ENCODE data around the gene SLC4A4.
"Not testable (repeated sequence)": the region's sequence is repeated elsewhere in the genome, so short reads cannot be mapped to it uniquely, and the experiment has no call there.

The SLC4A4 gene

DNA sequence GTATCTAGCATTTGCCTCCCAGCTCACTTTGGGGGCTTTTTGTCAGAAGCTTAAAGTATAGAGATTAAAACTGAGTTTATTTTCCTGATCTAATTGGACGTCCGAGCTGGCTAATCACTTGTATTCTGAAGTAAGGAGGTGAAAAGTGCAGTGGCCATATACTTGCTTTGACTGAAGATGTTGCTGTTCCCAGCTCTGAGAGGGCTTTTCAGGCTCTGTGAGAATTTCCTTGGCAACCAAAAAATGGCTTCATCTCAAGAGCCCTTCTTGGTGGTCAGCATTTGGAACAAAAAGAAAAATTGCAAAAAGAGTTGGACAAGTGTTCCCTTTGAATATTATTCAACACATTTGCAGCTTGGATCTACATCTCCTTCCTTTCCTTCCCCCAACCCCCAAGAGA lies 67.0 kb downstream of the SLC4A4 start (continued):
- no peak for TF ChIP-seq ZNF223 (tag by site-specific recombination; IDR thresholded peaks at IDR 0.05)

DNA sequence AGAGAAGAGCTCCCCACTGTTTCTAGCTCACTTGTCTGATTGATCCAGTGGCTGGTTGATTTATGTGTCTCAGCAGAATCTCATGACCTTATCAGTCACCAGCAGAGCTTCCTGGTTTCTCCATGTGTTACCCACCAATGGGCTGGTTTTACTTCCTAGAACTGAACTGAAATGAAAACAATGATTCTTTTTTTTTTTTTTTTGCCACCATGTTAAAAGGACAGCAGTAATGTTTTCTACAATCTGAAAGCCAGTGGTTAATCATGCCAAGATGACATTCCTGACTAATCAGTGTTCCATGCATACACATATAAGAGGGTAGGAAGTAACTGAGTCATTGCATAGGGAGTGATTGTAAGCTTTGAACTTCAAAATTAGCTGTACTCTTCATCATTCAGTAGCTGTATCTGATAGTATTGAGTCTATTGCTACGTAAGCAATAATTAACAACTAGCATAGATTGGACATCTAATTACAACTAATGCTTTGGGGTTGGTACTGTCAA lies 67.7 kb downstream of the SLC4A4 start:
- H3K27ac ChIP-seq (ENCODE audit: extremely low read depth, low read depth, low read length), result no peak overlapping the region
- TF ChIP-seq, protein P1, sequence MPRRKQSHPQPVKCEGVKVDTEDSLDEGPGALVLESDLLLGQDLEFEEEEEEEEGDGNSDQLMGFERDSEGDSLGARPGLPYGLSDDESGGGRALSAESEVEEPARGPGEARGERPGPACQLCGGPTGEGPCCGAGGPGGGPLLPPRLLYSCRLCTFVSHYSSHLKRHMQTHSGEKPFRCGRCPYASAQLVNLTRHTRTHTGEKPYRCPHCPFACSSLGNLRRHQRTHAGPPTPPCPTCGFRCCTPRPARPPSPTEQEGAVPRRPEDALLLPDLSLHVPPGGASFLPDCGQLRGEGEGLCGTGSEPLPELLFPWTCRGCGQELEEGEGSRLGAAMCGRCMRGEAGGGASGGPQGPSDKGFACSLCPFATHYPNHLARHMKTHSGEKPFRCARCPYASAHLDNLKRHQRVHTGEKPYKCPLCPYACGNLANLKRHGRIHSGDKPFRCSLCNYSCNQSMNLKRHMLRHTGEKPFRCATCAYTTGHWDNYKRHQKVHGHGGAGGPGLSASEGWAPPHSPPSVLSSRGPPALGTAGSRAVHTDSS (tag by site-specific recombination; IDR thresholded peaks at IDR 0.05), result no peak
- TF ChIP-seq ZNF248 (tag by site-specific recombination; IDR thresholded peaks at IDR 0.05), result no peak
- no peak for TF ChIP-seq ZNF473 (tag by site-specific recombination; IDR thresholded peaks at IDR 0.05)
- no peak for TF ChIP-seq ZNF416 (tag by site-specific recombination; IDR thresholded peaks at IDR 0.05)
- TF ChIP-seq ZNF768 (tag by site-specific recombination; IDR thresholded peaks at IDR 0.05), result no peak
- TF ChIP-seq, protein P2, sequence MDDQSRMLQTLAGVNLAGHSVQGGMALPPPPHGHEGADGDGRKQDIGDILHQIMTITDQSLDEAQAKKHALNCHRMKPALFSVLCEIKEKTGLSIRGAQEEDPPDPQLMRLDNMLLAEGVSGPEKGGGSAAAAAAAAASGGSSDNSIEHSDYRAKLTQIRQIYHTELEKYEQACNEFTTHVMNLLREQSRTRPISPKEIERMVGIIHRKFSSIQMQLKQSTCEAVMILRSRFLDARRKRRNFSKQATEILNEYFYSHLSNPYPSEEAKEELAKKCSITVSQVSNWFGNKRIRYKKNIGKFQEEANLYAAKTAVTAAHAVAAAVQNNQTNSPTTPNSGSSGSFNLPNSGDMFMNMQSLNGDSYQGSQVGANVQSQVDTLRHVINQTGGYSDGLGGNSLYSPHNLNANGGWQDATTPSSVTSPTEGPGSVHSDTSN (CRISPR knock-in tag; IDR thresholded peaks at IDR 0.05), result no peak
- TF ChIP-seq ZNF670 (tag by site-specific recombination; IDR thresholded peaks at IDR 0.05; ENCODE audit: low read depth), result no peak
- no peak for TF ChIP-seq ZNF76 (tag by site-specific recombination; IDR thresholded peaks at IDR 0.05; ENCODE audit: borderline replicate concordance, low read depth)
- no peaks in the 10 kb centered on the region for H3K9me3 ChIP-seq (ENCODE audit: control insufficient read depth, insufficient read depth, low read depth, low read length)
- ChIA-PET CTCF (interaction anchor here (0.7 kb wide), 1 partner anchor 709 kb away, joined by 3 read pairs; no protein-coding TSS in a partner anchor), POLR2A (no interaction called here)
- no peak overlapping the region for H3K4me3 ChIP-seq (ENCODE audit: low read depth, low read length)
- H3K36me3 ChIP-seq (ENCODE audit: control insufficient read depth in 2 of 2, insufficient read depth in 1 of 2, low read length in 2 of 2), result no peaks in the 10 kb centered on the region
- H3K4me1 ChIP-seq (ENCODE audit: control insufficient read depth, insufficient read depth, low read length), result no peaks in the 10 kb centered on the region

DNA sequence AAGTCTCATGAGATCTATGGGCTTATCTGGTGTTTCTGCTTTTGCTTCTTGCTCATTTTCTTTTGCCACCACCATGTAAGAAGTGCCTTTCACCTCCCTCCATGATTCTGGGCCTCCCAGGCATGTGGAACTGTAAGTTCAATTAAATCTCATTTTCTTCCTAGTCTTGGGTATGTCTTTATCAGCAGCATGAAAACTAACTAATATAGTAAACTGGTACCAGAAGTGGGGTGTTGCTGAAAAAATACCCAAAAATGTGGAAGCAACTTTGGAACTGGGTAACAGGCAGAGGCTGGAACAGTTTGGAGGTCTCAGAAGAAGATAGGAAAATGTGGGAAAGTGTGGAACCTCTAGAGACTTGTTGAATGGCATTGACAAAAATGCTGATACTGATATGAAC lies 70.1 kb downstream of the SLC4A4 start:
- POLR2A ChIA-PET; H3K27ac ChIP-seq (ENCODE audit: extremely low read depth, low read depth, low read length); H3K4me1 ChIP-seq (ENCODE audit: control insufficient read depth, insufficient read depth, low read length); CTCF ChIA-PET; H3K36me3 ChIP-seq (ENCODE audit: control insufficient read depth in 2 of 2, insufficient read depth in 1 of 2, low read length in 2 of 2); H3K9me3 ChIP-seq (ENCODE audit: control insufficient read depth, insufficient read depth, low read depth, low read length); H3K4me3 ChIP-seq (ENCODE audit: low read depth, low read length): not testable (repeated sequence)
- peak; percentile 88 for TF ChIP-seq ZNF707 (tag by site-specific recombination; IDR thresholded peaks at IDR 0.05)

DNA sequence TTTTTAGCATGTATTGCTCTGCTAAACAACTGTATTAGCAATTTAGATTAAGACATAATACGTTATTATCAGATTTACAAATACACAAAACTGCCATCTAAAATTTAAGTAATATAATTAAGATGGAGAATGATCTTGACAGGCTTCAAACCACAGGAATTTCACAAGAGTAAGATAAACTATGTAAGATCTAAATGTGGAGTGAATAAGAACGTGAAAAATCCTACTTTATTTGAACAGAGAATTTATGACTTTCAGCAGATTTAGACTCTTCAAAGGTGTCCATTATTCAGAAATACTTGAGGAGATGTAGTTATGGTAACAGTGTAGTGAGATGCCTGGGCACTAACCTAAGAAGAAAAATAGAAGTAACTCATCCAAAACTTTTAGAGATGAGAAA lies 73.2 kb downstream of the SLC4A4 start:
- H3K4me3 ChIP-seq (ENCODE audit: low read depth, low read length), result no peak overlapping the region
- no peaks in the 10 kb centered on the region for H3K4me1 ChIP-seq (ENCODE audit: control insufficient read depth, insufficient read depth, low read length)
- H3K27ac ChIP-seq (ENCODE audit: extremely low read depth, low read depth, low read length), result no peak overlapping the region
- ChIA-PET POLR2A (no interaction called here), CTCF (no interaction called here)
- no peaks in the 10 kb centered on the region for H3K9me3 ChIP-seq (ENCODE audit: control insufficient read depth, insufficient read depth, low read depth, low read length)
- H3K36me3 ChIP-seq (ENCODE audit: control insufficient read depth in 2 of 2, insufficient read depth in 1 of 2, low read length in 2 of 2), result no peaks in the 10 kb centered on the region
- TF ChIP-seq TCF7L2 (IDR thresholded peaks at IDR 0.05; ENCODE audit: borderline replicate concordance, low read depth, low read length) (no peak), ZNF654 (tag by site-specific recombination; IDR thresholded peaks at IDR 0.05; ENCODE audit: low read depth) (no peak), BCL11B (tag by site-specific recombination; IDR thresholded peaks at IDR 0.05; ENCODE audit: low read depth) (no peak), ZNF10 (tag by site-specific recombination; IDR thresholded peaks at IDR 0.05) (no peak), ZNF76 (tag by site-specific recombination; IDR thresholded peaks at IDR 0.05; ENCODE audit: borderline replicate concordance, low read depth) (no peak), MEIS1 (CRISPR knock-in tag; IDR thresholded peaks at IDR 0.05; ENCODE audit: borderline replicate concordance) (no peak)
- TF ChIP-seq, protein P3, sequence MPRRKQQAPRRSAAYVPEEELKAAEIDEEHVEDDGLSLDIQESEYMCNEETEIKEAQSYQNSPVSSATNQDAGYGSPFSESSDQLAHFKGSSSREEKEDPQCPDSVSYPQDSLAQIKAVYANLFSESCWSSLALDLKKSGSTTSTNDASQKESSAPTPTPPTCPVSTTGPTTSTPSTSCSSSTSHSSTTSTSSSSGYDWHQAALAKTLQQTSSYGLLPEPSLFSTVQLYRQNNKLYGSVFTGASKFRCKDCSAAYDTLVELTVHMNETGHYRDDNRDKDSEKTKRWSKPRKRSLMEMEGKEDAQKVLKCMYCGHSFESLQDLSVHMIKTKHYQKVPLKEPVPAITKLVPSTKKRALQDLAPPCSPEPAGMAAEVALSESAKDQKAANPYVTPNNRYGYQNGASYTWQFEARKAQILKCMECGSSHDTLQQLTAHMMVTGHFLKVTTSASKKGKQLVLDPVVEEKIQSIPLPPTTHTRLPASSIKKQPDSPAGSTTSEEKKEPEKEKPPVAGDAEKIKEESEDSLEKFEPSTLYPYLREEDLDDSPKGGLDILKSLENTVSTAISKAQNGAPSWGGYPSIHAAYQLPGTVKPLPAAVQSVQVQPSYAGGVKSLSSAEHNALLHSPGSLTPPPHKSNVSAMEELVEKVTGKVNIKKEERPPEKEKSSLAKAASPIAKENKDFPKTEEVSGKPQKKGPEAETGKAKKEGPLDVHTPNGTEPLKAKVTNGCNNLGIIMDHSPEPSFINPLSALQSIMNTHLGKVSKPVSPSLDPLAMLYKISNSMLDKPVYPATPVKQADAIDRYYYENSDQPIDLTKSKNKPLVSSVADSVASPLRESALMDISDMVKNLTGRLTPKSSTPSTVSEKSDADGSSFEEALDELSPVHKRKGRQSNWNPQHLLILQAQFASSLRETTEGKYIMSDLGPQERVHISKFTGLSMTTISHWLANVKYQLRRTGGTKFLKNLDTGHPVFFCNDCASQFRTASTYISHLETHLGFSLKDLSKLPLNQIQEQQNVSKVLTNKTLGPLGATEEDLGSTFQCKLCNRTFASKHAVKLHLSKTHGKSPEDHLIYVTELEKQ (tag by site-specific recombination; IDR thresholded peaks at IDR 0.05; ENCODE audit: borderline replicate concordance), result no peak
- TF ChIP-seq, protein P4, sequence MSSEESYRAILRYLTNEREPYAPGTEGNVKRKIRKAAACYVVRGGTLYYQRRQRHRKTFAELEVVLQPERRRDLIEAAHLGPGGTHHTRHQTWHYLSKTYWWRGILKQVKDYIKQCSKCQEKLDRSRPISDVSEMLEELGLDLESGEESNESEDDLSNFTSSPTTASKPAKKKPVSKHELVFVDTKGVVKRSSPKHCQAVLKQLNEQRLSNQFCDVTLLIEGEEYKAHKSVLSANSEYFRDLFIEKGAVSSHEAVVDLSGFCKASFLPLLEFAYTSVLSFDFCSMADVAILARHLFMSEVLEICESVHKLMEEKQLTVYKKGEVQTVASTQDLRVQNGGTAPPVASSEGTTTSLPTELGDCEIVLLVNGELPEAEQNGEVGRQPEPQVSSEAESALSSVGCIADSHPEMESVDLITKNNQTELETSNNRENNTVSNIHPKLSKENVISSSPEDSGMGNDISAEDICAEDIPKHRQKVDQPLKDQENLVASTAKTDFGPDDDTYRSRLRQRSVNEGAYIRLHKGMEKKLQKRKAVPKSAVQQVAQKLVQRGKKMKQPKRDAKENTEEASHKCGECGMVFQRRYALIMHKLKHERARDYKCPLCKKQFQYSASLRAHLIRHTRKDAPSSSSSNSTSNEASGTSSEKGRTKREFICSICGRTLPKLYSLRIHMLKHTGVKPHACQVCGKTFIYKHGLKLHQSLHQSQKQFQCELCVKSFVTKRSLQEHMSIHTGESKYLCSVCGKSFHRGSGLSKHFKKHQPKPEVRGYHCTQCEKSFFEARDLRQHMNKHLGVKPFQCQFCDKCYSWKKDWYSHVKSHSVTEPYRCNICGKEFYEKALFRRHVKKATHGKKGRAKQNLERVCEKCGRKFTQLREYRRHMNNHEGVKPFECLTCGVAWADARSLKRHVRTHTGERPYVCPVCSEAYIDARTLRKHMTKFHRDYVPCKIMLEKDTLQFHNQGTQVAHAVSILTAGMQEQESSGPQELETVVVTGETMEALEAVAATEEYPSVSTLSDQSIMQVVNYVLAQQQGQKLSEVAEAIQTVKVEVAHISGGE (tag by site-specific recombination; conservative IDR thresholded peaks at IDR 0.05; ENCODE audit: low read depth), result no peak
- TF ChIP-seq, protein P5, sequence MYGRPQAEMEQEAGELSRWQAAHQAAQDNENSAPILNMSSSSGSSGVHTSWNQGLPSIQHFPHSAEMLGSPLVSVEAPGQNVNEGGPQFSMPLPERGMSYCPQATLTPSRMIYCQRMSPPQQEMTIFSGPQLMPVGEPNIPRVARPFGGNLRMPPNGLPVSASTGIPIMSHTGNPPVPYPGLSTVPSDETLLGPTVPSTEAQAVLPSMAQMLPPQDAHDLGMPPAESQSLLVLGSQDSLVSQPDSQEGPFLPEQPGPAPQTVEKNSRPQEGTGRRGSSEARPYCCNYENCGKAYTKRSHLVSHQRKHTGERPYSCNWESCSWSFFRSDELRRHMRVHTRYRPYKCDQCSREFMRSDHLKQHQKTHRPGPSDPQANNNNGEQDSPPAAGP (tag by site-specific recombination; IDR thresholded peaks at IDR 0.05), result no peak

All from HEK293 (cell line).